Activated CD4-positive, alpha-beta T cell treated with anti-CD3 and anti-CD28 coated beads, Interleukin-2, amount 10 ng/mL, durations not matched to agents 7 days and 5 days (primary cell): ENCODE data around the gene MAP3K8. TPM values are rescaled to one million over a fixed set of nuclear protein-coding genes. Genes with fewer than 3 reads are reported as not detected.
"Not testable (repeated sequence)": the region's sequence is repeated elsewhere in the genome, so short reads cannot be mapped to it uniquely, and the experiment has no call there.

Source experiments
- CTCF ChIA-PET: fragments of 350-600 bp; sonication (Branson Sonifier 250); formaldehyde crosslinking; loops from one replicate; lab custom pipeline; 2021; ENCODE audit warnings: antibody characterized with exemption; lab: Charles Lee
- POLR2A ChIA-PET: fragments of 350-600 bp; sonication (Branson Sonifier 250); formaldehyde crosslinking; loops from one replicate; lab custom pipeline; 2021; ENCODE audit warnings: antibody characterized with exemption; lab: Charles Lee
- DNase-seq: peaks from one replicate; pipeline ENCODE4 v3.0.0-alpha.2; 2020
- H3K27ac Mint-ChIP-seq: one replicate; pipeline ENCODE4 v1.8.0; 2021; ENCODE audit warnings: mild to moderate bottlenecking, moderate library complexity, mixed read lengths
- H3K27me3 Mint-ChIP-seq: one replicate; pipeline ENCODE4 v1.8.0; 2021; ENCODE audit warnings: mixed read lengths
- H3K36me3 Mint-ChIP-seq: one replicate; pipeline ENCODE4 v1.8.0; 2021; ENCODE audit warnings: low read depth, mixed read lengths
- H3K4me1 Mint-ChIP-seq: one replicate; pipeline ENCODE4 v1.8.0; 2021; ENCODE audit warnings: mixed read lengths
- H3K4me3 Mint-ChIP-seq: one replicate; pipeline ENCODE4 v1.8.0; 2021; ENCODE audit warnings: mild to moderate bottlenecking, moderate library complexity, mixed read lengths
- H3K9me3 Mint-ChIP-seq: one replicate; pipeline ENCODE4 v1.8.0; 2021; ENCODE audit warnings: mixed read lengths
- total RNA-seq, 2 experiments: library from RNA; stranded (reverse); gene quantifications; one replicate each; pipeline ENCODE4 v1.2.3, GENCODE V29; 2021

MAP3K8 gene
- total RNA-seq, 2 experiments from 2014 or later, result 12.6 to 13.1 TPM

DNA sequence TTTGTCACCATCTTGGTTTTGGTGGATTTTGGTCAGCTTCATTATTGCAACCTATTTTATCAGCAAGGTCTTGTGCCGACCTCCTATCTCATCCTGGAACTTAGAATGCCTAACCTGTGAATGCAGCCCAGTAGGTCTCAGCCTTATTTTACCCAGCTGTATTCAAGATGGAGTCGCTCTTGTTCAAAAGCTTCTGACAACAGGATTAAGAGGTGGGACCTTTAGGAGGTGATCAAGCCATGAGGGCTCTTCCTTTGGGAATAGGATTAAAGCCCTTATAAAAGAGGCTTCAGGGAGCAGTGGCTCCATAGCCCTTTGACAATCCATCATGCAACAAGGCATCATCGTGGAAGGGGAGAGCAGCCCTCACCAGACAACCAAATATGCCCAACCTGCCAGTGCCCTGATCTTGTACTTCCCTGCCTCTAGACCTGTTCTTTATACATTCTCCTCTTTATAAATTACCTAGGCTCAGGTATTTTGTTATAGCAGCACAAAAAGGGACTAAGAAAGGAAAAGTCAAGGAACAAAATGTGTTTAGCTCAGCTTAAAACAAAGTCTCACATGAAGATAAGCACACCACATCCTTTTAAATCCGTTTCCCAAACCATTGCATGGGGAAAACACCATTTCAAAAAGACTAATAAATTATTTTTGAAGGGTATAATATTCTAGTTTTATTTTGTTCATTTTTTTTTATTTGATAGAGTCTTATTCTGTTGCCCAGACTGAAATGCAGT, 8.5 kb upstream of the MAP3K8 start:
- H3K4me3 Mint-ChIP-seq, result no peak overlapping the region
- H3K27me3 Mint-ChIP-seq, result no peaks in the 10 kb centered on the region
- H3K9me3 Mint-ChIP-seq, result no peaks in the 10 kb centered on the region
- ChIA-PET CTCF (interaction anchor here (1.3 to 1.8 kb wide), 3 partner anchors 11 to 33 kb away, joined by 4 to 5 read pairs (median 4); no protein-coding TSS in a partner anchor), POLR2A (no interaction called here)
- DNase-seq, result no peak
- H3K27ac Mint-ChIP-seq, result no peak overlapping the region
- H3K36me3 Mint-ChIP-seq, result no peaks in the 10 kb centered on the region
- H3K4me1 Mint-ChIP-seq, result peaks cover 38% of the 10 kb centered on the region

GRCh38 chr10:30430544-30431298, 3.3 kb upstream of the MAP3K8 start:
- Mint-ChIP-seq H3K9me3 (no peaks in the 10 kb centered on the region), H3K4me3 (peak overlapping the region; percentile 39), H3K36me3 (peaks cover 7% of the 10 kb centered on the region), H3K4me1 (peaks cover 53% of the 10 kb centered on the region), H3K27me3 (no peaks in the 10 kb centered on the region), H3K27ac (peak overlapping the region; percentile 68)
- POLR2A ChIA-PET, result interaction anchor here (1.1 kb wide), 1 partner anchor 10 kb away, joined by 3 read pairs; no protein-coding TSS in a partner anchor
- no peak for DNase-seq
- CTCF ChIA-PET, result interaction anchor here (0.6 to 2.0 kb wide), 9 partner anchors 9 to 1139 kb away, joined by 3 to 6 read pairs (median 4); no protein-coding TSS in a partner anchor

GRCh38 chr10:30431435-30431911, 2.5 kb upstream of the MAP3K8 start:
- H3K4me1 Mint-ChIP-seq, result peaks cover 60% of the 10 kb centered on the region
- peak overlapping the region; percentile 39 for H3K4me3 Mint-ChIP-seq
- H3K27me3 Mint-ChIP-seq, result no peaks in the 10 kb centered on the region
- H3K9me3 Mint-ChIP-seq, result no peaks in the 10 kb centered on the region
- ChIA-PET CTCF (interaction anchor here (1.4 to 2.0 kb wide), 4 partner anchors 11 to 99 kb away, joined by 4 to 6 read pairs (median 5); no protein-coding TSS in a partner anchor), POLR2A (no interaction called here)
- no peak for DNase-seq
- H3K36me3 Mint-ChIP-seq, result peaks cover 9% of the 10 kb centered on the region
- H3K27ac Mint-ChIP-seq, result peak overlapping the region; percentile 68

DNA sequence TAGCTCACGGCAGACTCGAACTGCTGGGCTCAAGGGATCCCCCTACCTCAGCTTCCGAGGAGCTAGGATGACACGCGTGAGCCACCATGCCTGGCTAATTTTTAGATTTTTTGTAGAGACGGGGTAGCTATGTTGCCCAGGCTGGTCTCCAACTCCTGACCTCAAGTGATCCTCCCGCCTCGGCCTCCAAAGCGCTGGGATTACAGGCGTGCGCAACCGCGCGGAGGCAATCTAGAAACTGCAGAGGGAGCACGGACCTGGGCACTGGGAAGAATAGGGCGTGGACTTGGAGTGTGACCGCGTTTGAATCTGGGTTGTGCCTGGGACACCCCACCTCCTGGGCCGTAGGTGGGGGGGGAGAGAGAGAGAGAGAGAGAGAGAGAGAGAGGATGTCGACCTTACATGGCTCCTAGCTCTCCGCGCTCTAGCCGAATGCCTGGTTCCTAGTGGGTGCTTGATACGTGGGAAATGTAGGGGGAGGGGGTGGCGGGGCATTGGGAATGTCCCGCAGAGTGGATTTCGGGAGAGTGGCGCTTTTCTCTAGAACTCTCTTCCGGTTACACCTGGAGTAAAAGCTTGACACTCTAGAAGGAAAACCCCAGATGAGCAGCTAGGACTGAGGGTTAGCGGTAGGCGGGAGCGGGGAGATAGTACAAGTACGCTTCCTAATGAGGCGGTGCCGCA, 1.2 kb upstream of the MAP3K8 start:
- H3K27ac Mint-ChIP-seq, result peak overlapping the region; percentile 77
- POLR2A ChIA-PET, result no interaction called here
- H3K27me3 Mint-ChIP-seq, result no peaks in the 10 kb centered on the region
- peak; percentile 13 for DNase-seq
- CTCF ChIA-PET, result interaction anchor here (0.7 to 2.5 kb wide), 6 partner anchors 11 to 160 kb away, joined by 3 to 11 read pairs (median 4); no protein-coding TSS in a partner anchor
- H3K9me3 Mint-ChIP-seq, result no peaks in the 10 kb centered on the region
- peaks cover 11% of the 10 kb centered on the region for H3K36me3 Mint-ChIP-seq
- peak overlapping the region; percentile 90 for H3K4me3 Mint-ChIP-seq
- peaks cover 63% of the 10 kb centered on the region for H3K4me1 Mint-ChIP-seq

DNA sequence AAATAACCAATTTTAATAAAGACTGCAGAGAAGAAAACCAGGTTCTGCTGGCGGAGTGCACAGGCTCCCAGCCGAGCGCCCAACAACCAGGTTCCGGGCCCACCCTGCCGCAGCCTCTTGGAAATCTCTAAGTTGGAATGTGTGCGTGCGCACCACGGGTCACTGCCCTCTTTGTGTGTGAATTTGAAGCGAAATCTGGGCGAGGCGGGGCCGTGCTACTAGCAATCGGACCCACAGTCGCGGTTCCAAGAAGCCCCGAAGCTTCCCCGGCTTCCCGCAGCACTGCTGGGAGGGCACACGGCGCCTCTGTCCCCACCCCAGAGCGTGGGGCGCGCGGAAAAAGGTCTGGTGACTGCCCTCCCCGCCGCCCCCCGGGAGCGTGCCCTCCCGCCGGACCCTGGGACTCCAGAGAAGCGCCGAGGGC, 666 bp upstream of the MAP3K8 start:
- Mint-ChIP-seq H3K36me3 (peaks cover 17% of the 10 kb centered on the region), H3K27ac (peak overlapping the region; percentile 77), H3K4me1 (peaks cover 63% of the 10 kb centered on the region), H3K9me3 (no peaks in the 10 kb centered on the region), H3K27me3 (no peaks in the 10 kb centered on the region), H3K4me3 (peak overlapping the region; percentile 90)
- peak; percentile 45 for DNase-seq
- ChIA-PET CTCF (interaction anchor here (1.0 to 2.5 kb wide), 3 partner anchors 11 to 103 kb away, joined by 4 to 11 read pairs (median 4); no protein-coding TSS in a partner anchor), POLR2A (no interaction called here)

DNA sequence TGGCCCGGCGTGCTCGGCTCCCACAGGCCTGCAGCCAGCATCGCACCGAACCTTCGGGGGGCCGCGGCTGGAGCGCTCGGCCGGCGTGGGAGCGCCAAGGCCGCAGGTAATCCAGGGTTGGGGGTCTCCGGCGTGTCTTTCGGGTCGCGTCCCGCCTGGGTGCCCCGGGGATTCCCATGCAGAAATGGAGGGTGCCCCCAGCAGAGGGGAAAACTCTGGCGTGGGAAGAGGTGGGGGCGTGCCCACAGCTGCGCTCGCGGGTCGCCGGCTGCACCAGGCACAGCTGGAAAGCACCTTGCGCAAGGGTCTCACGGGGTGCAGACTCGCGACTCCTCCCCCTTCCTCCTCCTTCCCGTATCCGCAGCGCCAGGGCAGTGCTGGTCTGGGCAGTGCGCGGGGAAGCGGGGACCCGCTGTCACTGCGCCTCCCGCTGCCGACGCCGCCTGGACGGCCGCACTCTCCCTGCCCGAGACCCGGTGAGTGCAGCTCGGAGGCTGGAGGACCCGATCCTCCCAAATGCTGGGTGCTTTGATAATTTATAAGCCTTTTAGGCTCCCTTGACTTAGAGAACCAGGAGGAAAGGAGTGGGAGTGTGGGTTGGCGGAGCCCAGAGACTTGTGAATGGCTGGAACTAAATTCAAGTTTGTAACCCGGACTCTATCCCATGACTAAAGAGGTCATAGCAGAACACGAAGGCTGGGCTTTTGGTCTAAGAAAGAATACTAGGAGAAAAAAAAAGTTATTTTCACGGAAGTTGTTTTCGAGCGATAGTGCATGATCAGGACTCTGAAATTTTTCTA, 489 bp downstream of the MAP3K8 start:
- Mint-ChIP-seq H3K36me3 (peaks cover 26% of the 10 kb centered on the region), H3K4me3 (peak overlapping the region; percentile 90), H3K9me3 (no peaks in the 10 kb centered on the region), H3K4me1 (peaks cover 67% of the 10 kb centered on the region), H3K27me3 (no peaks in the 10 kb centered on the region), H3K27ac (peak overlapping the region; percentile 87)
- CTCF ChIA-PET, result interaction anchor here (0.6 to 2.5 kb wide), 7 partner anchors 10 to 99 kb away, joined by 3 to 11 read pairs (median 4); no protein-coding TSS in a partner anchor
- POLR2A ChIA-PET, result no interaction called here
- DNase-seq, result peak; percentile 59

DNA sequence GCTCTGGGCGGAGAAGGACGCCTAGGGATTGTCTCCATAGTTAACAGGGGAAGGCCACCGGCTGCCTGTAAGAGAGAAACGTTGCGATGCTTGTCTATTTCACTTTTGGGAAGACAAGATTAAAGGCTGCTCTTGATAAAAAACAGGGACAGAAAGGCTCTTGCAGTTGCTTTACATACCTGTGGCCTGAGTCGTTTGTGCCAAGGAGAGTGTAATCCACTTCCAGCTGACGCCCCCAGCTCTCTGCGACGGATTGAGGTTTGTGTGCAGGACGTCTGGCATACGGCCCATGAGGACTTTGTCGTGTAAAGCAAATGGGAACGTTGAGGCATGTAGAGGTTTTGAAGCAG, 1.1 kb downstream of the MAP3K8 start:
- ChIA-PET POLR2A (no interaction called here), CTCF (interaction anchor here (0.6 to 1.9 kb wide), 6 partner anchors 15 to 98 kb away, joined by 3 to 6 read pairs (median 4); no protein-coding TSS in a partner anchor)
- Mint-ChIP-seq H3K27ac (peak overlapping the region; percentile 87), H3K9me3 (no peaks in the 10 kb centered on the region), H3K36me3 (peaks cover 32% of the 10 kb centered on the region), H3K27me3 (no peaks in the 10 kb centered on the region), H3K4me3 (peak overlapping the region; percentile 90), H3K4me1 (peaks cover 69% of the 10 kb centered on the region)
- DNase-seq, result no peak

DNA sequence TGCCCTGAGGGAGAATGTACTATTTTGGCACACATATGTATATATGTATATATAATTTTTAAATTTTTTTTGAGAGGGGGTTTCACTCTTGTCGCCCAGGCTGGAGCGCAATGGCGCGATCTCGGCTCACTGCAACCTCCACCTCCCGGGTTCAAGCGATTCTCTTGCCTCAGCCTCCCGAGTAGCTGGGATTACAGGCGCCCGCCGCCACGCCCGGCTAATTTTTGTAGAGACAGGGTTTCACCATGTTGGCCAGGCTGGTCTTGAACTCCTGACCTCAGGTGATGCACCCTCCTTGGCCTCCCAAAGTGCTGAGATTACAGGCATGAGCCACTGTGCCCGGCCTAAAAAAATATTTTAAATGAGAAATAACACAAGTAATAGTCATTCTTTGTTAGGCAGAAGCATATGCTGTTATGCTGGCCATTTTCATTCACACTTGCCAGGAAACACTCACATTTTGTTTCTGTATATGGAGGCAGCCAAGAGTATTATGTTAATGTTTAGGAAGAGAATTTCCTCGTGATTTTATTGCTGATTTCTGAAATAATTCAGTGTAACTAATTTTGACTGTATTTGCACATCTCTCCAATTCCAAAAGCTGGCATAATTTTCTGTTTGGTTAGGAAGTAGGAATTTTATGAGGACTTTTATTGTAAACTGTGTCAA, 1.6 kb downstream of the MAP3K8 start:
- peak overlapping the region; percentile 90 for H3K4me3 Mint-ChIP-seq
- POLR2A ChIA-PET, result interaction anchor here (0.7 kb wide), 1 partner anchor 21 kb away, joined by 3 read pairs; no protein-coding TSS in a partner anchor
- not testable (repeated sequence) for DNase-seq, H3K9me3 Mint-ChIP-seq, H3K27me3 Mint-ChIP-seq
- H3K4me1 Mint-ChIP-seq, result peaks cover 68% of the 10 kb centered on the region
- peak overlapping the region; percentile 87 for H3K27ac Mint-ChIP-seq
- H3K36me3 Mint-ChIP-seq, result peaks cover 34% of the 10 kb centered on the region
- CTCF ChIA-PET, result interaction anchor here (0.9 to 1.9 kb wide), 4 partner anchors 16 to 97 kb away, joined by 3 to 6 read pairs (median 4); no protein-coding TSS in a partner anchor

DNA sequence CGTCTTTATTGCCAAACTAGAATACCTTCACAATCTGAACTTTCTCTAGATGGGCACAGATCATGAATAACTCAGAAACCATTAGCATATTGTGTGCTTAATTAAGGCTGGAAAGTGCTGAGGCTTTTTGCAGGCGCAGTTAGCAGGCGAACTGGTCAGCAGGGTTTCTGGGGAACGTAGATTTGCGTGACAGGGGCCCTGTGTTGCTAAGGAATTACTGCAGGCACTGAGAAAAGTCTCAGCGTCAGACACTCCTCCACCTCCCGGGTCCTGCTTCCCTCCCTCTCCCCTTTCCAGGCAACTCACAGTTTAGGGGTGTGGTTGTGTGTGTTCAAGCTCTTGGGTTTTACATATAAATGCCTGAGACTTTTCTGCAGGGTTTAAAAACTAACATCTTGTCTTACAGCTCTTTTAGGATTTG, 2.2 kb downstream of the MAP3K8 start:
- no peak for DNase-seq
- Mint-ChIP-seq H3K4me3 (peak overlapping the region; percentile 90), H3K9me3 (no peaks in the 10 kb centered on the region), H3K4me1 (peaks cover 64% of the 10 kb centered on the region), H3K36me3 (peaks cover 35% of the 10 kb centered on the region), H3K27me3 (no peaks in the 10 kb centered on the region), H3K27ac (peak overlapping the region; percentile 87)
- POLR2A ChIA-PET, result interaction anchor here (0.7 to 0.8 kb wide), 2 partner anchors 22 to 94 kb away, joined by 3 to 4 read pairs; no protein-coding TSS in a partner anchor
- CTCF ChIA-PET, result interaction anchor here (0.9 to 2.3 kb wide), 4 partner anchors 9 to 145 kb away, joined by 3 to 6 read pairs (median 4); no protein-coding TSS in a partner anchor

DNA sequence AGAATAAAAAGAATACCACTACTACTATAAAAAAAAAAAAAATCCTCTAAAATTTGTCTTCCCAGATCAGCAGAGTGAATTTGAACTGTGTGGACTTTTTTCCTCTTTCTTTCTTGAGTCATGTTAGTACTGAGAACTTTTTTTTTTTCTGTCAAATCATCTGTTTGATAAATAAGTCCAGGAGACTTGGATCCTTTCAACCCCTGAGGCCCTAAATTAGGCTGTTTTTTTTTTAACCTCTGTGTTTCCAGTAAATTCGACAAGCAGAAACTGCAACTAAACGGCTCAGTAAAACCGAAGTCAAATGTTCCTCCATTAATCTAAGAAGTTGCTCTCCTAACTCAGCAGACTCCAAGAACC, 2.7 kb downstream of the MAP3K8 start:
- ChIA-PET POLR2A (interaction anchor here (0.7 to 1.0 kb wide), 3 partner anchors 22 to 93 kb away, joined by 3 to 4 read pairs (median 3); no protein-coding TSS in a partner anchor), CTCF (interaction anchor here (0.9 to 2.3 kb wide), 9 partner anchors 10 to 145 kb away, joined by 3 to 9 read pairs (median 4); no protein-coding TSS in a partner anchor)
- H3K4me3 Mint-ChIP-seq, result peak overlapping the region; percentile 90

More for the DNA sequence above, 2.7 kb downstream of the MAP3K8 start:
- peak overlapping the region; percentile 87 for H3K27ac Mint-ChIP-seq
- peaks cover 35% of the 10 kb centered on the region for H3K36me3 Mint-ChIP-seq
- no peaks in the 10 kb centered on the region for H3K9me3 Mint-ChIP-seq
- H3K27me3 Mint-ChIP-seq, result no peaks in the 10 kb centered on the region
- DNase-seq, result no peak
- H3K4me1 Mint-ChIP-seq, result peaks cover 59% of the 10 kb centered on the region
